D721Med (cell line): Measurements from ENCODE around the gene ETF1.

Experiments used
- DNase-seq: peaks from one replicate; pipeline ENCODE4 v3.0.0; 2011; ENCODE audit warnings: low spot score; ENCODE audit not compliant: insufficient read length
- FAIRE-seq: peaks from 2 replicates; lab custom pipeline; 2011; peaks lifted over from hg19 to GRCh38; lab: Jason Lieb, UNC
- TF ChIP-seq, protein P1 (sequence below): IDR thresholded peaks from 2 replicates; pipeline ENCODE4 v1.5.1; 2012; ENCODE audit warnings: mild to moderate bottlenecking, control low read depth; ENCODE audit not compliant: insufficient read depth; ENCODE audit errors: missing control alignments

ETF1 gene

DNA sequence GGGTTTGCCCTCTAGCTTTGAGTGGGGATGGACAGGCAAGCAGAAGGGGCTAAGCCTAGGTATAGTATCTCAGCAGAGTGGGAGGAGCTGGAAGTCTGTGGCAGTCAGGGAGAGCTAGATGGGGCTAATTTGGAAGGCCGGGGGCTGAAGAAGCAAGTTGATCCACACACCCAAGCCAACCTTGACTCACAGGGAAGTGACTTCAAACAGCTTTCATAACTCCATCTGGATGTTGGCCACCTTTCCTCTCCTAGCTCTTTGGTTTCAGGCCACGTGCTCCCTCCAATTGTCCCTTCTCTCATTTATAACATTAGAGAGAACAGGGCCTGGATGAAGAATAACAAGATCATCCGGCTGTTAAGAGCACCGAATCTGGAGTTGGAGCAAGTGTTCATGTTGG, 40.9 kb downstream of the ETF1 start:
- DNase-seq (no peak), FAIRE-seq (no peak)
- TF ChIP-seq, protein P1, sequence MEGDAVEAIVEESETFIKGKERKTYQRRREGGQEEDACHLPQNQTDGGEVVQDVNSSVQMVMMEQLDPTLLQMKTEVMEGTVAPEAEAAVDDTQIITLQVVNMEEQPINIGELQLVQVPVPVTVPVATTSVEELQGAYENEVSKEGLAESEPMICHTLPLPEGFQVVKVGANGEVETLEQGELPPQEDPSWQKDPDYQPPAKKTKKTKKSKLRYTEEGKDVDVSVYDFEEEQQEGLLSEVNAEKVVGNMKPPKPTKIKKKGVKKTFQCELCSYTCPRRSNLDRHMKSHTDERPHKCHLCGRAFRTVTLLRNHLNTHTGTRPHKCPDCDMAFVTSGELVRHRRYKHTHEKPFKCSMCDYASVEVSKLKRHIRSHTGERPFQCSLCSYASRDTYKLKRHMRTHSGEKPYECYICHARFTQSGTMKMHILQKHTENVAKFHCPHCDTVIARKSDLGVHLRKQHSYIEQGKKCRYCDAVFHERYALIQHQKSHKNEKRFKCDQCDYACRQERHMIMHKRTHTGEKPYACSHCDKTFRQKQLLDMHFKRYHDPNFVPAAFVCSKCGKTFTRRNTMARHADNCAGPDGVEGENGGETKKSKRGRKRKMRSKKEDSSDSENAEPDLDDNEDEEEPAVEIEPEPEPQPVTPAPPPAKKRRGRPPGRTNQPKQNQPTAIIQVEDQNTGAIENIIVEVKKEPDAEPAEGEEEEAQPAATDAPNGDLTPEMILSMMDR, result no peak

DNA sequence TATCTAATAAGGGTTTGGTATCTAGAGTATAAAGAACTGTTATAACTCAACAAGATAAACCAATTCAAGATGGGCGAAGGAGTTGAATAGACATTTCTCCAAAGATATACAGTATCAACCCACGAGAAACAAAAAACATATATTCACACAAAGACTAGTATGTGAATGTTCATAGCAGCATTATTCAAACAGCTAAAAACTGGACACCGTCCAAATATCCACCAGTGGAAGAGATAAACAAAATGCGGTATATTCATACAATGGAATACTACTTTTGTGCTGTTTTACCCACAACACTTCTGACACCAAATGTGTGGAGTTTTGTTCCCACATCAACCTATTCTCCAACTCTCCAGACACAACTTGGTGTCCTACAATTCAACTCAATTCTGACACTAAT, 44.7 kb downstream of the ETF1 start:
- FAIRE-seq (no peak), DNase-seq (no peak)
- TF ChIP-seq, protein P1, result no peak

DNA sequence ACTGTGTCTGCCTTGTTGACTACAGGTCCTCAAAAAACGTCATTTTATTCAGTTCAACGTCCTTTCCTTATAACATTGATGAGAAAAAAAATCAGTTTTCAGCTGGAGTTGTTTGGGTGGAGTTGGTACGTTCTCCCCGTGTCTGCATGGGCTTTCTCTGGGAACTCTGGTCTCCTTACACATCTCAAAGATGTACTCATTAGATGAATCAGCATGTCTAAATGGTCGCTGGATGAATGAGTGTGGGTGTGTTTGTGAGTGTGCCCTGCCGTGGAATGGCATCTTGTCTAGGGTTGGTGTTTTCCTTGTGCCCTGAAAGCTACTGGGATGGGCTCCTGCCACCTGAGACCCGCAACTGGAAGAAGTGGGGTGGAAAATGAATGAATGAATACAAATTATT, 47.7 kb downstream of the ETF1 start:
- no peak for FAIRE-seq
- TF ChIP-seq, protein P1, result no peak
- DNase-seq, result no peak

DNA sequence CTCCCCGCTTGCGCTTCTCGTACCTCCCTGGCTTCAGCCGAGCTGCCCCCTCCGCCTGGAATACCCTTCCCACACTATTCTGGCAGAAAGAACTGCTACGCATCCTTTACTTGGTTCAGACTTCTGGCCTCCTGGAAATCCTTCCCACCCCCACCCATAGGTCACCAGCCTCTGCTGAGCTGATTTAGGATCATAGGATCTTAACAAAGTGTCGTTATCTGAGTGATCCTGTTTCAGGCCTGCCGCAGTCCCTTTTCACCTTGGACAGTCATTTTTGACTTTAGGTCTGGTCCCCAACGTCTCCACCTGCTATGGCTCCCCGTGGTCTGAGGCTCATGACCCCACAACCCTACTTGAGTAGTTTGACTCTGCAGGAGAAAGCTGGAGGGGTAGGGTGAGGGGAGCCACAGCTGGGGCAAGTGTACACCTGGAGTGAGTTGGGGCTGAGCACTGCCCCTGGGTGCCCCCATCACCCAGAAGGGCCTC, 50.4 kb downstream of the ETF1 start:
- DNase-seq (no peak), FAIRE-seq (no peak)
- TF ChIP-seq, protein P1, result no peak

DNA sequence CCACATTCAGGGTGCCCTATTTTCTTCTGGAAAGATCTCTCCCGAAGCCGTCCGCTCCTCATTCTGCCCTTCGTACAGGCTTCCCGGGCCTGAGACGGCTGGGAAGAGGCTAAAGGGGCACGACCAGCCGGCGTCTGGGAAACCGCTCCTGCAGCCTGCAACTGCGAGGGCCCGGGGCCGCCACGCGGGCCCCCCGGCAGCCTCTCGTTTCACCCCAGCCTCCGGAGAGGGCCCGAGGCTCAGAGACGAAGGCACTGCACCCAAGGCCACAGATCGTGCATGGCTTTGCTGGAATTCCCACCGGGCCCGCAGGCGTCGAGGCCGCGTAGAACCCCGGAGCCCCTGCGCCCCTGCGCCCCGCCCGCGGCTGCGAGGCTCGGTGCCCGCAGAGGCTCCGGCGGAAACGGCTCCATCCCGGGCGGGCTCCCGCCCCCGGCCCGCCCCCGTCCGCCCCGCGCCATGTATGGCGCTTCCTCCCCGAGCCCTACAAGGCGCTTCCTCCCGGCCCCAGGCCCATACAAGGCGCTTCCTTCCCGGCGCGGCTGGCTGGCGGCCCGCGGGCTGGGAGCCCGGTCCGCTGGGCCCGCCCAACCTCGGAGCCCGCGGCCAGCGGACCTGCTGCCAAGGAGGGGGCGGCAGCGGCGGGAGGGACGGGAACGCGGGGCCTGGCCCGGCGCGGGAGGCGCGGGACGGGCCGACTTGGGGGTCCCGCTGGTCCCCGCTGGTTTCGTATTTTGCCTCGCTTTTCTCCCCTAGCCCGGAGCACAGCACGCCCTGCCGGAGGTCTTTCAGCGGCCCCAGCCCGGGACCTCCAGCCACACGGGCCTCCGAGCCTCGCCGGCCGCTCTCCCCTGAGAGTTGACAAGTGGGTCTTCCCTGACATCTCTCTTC, 51.1 kb downstream of the ETF1 start:
- TF ChIP-seq, protein P1, result no peak
- peak; percentile 65 for DNase-seq
- no peak for FAIRE-seq

DNA sequence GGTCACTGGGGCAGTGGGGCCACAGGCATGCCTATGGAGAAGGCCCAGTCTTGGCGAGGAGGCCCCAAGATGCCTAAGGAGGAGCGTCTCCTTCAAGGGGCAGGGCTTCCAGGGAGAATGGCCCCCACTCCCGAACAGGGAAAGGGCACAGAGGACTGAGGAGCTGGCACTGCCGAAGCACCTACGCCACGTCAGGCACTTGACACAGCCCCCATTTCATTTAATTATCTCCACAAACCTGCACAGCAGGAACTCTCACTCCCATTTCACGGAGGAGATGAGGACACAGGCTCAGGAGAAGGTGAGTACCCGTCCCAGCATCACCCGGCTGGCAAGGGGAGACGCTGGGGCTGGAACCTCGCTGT, 51.8 kb downstream of the ETF1 start:
- TF ChIP-seq, protein P1, result no peak
- FAIRE-seq (no peak), DNase-seq (no peak)

DNA sequence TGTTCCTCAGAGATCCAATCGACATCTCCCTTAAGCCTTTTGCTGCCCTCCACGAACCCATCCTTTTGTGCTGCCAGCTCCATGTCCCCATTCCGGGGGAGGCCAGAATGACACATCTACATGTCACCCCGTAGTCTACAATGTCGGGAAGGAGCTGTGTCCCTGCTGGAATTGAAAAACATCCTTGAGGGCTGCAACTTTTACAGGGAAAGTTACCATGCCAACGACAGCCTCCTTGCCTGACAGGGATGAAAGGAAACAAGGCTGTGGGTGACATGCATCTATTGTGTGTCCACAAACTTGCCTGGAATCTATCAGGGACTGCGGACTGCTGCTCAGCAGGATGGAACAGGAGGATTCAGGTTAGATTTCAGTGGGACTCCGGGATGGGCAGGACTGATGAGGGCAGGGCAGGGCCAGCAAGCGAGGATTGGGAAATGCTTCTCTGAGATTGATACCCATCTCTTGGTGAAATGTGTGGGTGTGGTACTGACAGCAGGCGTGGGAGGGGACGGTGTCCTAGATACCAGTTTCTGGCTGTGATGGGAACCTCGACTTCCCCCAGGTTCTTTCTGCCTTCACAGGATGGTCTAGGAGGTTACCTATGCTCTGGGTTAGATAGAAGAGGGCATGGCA, 52.3 kb downstream of the ETF1 start:
- DNase-seq (no peak), FAIRE-seq (no peak)
- TF ChIP-seq, protein P1, result no peak
